GM23338 (cell line): ENCODE data around the gene IPO13. TPM values are rescaled to one million over a fixed set of nuclear protein-coding genes. Genes with fewer than 3 reads are reported as not detected.
A peak's percentile ranks its signal among the peaks of the same experiment; 100 is the strongest.

Source experiments
- ATAC-seq: fragments of 200-7000 bp; cut with Tn5 transposase; 3 replicates; pipeline ENCODE4 v1.9.1; 2020
- DNase-seq: peaks from one replicate; pipeline ENCODE4 v3.0.0-alpha.2; 2015; ENCODE audit warnings: low spot score
- H2AFZ ChIP-seq: fragments of 200-600 bp; sonication (generic); 2 replicates; pipeline ENCODE4 v1.8.0; 2016; ENCODE audit warnings: antibody characterized with exemption, mild to moderate bottlenecking, moderate library complexity
- H3F3A ChIP-seq: fragments of 200-600 bp; sonication (generic); replicated peaks from 2 replicates; pipeline ENCODE4 v1.8.0; 2017; ENCODE audit warnings: antibody characterized with exemption, mixed run types, low read depth
- H3K27ac ChIP-seq: fragments of 200-600 bp; sonication (generic); 2 replicates; pipeline ENCODE4 v1.6.1; 2016; ENCODE audit warnings: low read depth
- H3K27me3 ChIP-seq: fragments of 200-600 bp; sonication (generic); 2 replicates; pipeline ENCODE4 v1.8.0; 2016; ENCODE audit warnings: mild to moderate bottlenecking, mixed run types, moderate library complexity; ENCODE audit not compliant: insufficient read depth
- H3K36me3 ChIP-seq: fragments of 200-600 bp; sonication (generic); 2 replicates; pipeline ENCODE4 v1.8.0; 2016; ENCODE audit warnings: mild to moderate bottlenecking; ENCODE audit not compliant: insufficient read depth
- H3K4me1 ChIP-seq: fragments of 200-600 bp; sonication (generic); 2 replicates; pipeline ENCODE4 v1.8.0; 2016; ENCODE audit warnings: mild to moderate bottlenecking, moderate library complexity; ENCODE audit not compliant: insufficient read depth
- H3K4me2 ChIP-seq: fragments of 200-600 bp; sonication (generic); 2 replicates; pipeline ENCODE4 v1.7.1; 2017; ENCODE audit warnings: mixed run types
- H3K4me3 ChIP-seq: fragments of 200-600 bp; sonication (generic); 2 replicates; pipeline ENCODE4 v1.6.1; 2016; ENCODE audit warnings: mixed run types
- H3K79me2 ChIP-seq: fragments of 200-600 bp; sonication (generic); replicated peaks from 2 replicates; pipeline ENCODE4 v1.8.0; 2017; ENCODE audit warnings: mild to moderate bottlenecking; ENCODE audit not compliant: insufficient read depth
- H3K9me2 ChIP-seq: fragments of 200-600 bp; sonication (generic); 2 replicates; pipeline ENCODE4 v1.8.0; 2017; ENCODE audit not compliant: insufficient read depth
- H4K20me1 ChIP-seq: fragments of 200-600 bp; sonication (generic); replicated peaks from 2 replicates; pipeline ENCODE4 v1.8.0; 2017; ENCODE audit warnings: mild to moderate bottlenecking; ENCODE audit not compliant: insufficient read depth
- H3K27ac Mint-ChIP-seq: 2 replicates; pipeline ENCODE4 v1.8.0; 2020; ENCODE audit warnings: inconsistent platforms, mild to moderate bottlenecking, moderate library complexity, mixed read lengths
- H3K27me3 Mint-ChIP-seq: 3 replicates; pipeline ENCODE4 v1.8.0; 2022; ENCODE audit warnings: low read depth, mild to moderate bottlenecking, moderate library complexity, mixed read lengths, inconsistent platforms; ENCODE audit not compliant: insufficient read depth, poor library complexity
- H3K36me3 Mint-ChIP-seq: 3 replicates; pipeline ENCODE4 v1.8.0; 2021; ENCODE audit warnings: low read depth, mild to moderate bottlenecking, inconsistent platforms, moderate library complexity, mixed read lengths
- H3K4me1 Mint-ChIP-seq: 3 replicates; pipeline ENCODE4 v1.8.0; 2020; ENCODE audit warnings: mild to moderate bottlenecking, inconsistent platforms, mixed read lengths
- H3K4me3 Mint-ChIP-seq: 3 replicates; pipeline ENCODE4 v1.8.0; 2021; ENCODE audit warnings: moderate library complexity, mild to moderate bottlenecking, inconsistent platforms, mixed read lengths
- H3K9me3 Mint-ChIP-seq: 3 replicates; pipeline ENCODE4 v1.8.0; 2020; ENCODE audit warnings: moderate library complexity, mild to moderate bottlenecking, inconsistent platforms, mixed read lengths
- REST ChIP-seq: IDR thresholded peaks from one replicate; pipeline ENCODE4 v1.6.1; 2018; ENCODE audit warnings: antibody characterized with exemption; ENCODE audit not compliant: unreplicated experiment
- ZNF114 ChIP-seq: fragments of 250-450 bp; sonication (Bioruptor Pico); IDR thresholded peaks from 2 replicates; pipeline ENCODE4 v1.5.0; 2020; ENCODE audit warnings: mild to moderate bottlenecking, moderate library complexity
- polyA plus RNA-seq: library from polyadenylated mRNA; unstranded; fragments of >200 nt; fragmentation: Nextera tagmentation; extraction: Ambion mirVana; gene quantifications from 2 replicates; pipeline ENCODE4 v1.2.1, GENCODE V29; 2016
- total RNA-seq: library from RNA; depleted of rRNA; stranded (reverse); fragments of >200 nt; shearing (Covaris generic); gene quantifications from 2 replicates; pipeline ENCODE4 v1.2.3, GENCODE V29; 2014

IPO13 gene
- total and polyA plus RNA-seq, 2 experiments from 2014 or later, result 10.4 to 22.8 TPM

- TF ChIP-seq REST, result no peak
Measured at GRCh38 chr1:43965316-43965715, 18.6 kb downstream of the IPO13 start (continued).

GRCh38 chr1:43968348-43968948 is 21.7 kb downstream of the IPO13 start:
- Mint-ChIP-seq H3K27ac (no peak overlapping the region), H3K9me3 (no peaks in the 10 kb centered on the region), H3K4me1 (peaks cover 9% of the 10 kb centered on the region), H3K27me3 (peaks cover 5% of the 10 kb centered on the region), H3K36me3 (peaks cover 31% of the 10 kb centered on the region), H3K4me3 (peak overlapping the region; percentile 25; the same call in 2 of the 3 replicates)
- TF ChIP-seq ZNF114 (CRISPR knock-in tag) (no peak), REST (peak; percentile 92)
- H3F3A ChIP-seq, result no peaks in the 10 kb centered on the region; the same call in 1 of the 2 replicates
- no peak overlapping the region for H2AFZ ChIP-seq
- peaks cover 9% of the 10 kb centered on the region for H3K79me2 ChIP-seq
- peak; percentile 33 for ATAC-seq
- no peak overlapping the region for H3K4me2 ChIP-seq
- H3K36me3 ChIP-seq, result no peaks in the 10 kb centered on the region
- H3K9me2 ChIP-seq, result no peaks in the 10 kb centered on the region
- H3K27me3 ChIP-seq, result no peaks in the 10 kb centered on the region
- peak; percentile 88 for DNase-seq
- H4K20me1 ChIP-seq, result peaks cover 3% of the 10 kb centered on the region; the same call in 1 of the 2 replicates
- H3K4me1 ChIP-seq, result peaks cover 11% of the 10 kb centered on the region; the same call in 1 of the 2 replicates
- no peak overlapping the region for H3K4me3 ChIP-seq
- no peak overlapping the region for H3K27ac ChIP-seq

DNA sequence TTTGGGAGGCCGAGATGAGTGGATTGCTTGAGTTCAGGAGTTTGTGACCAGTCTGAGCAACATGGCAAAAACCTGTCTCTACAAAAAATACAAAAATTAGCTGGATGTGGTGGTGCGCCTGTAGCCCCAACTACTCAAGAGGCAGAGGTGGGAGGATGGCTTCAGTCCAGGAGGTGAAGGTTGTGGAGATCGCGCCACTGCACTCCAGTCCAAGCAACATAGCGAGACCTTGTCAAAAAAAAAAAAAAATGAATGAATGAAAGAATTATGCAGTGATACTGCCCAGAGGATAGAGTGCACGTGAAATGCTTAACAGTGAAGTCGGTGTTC is 22.6 kb downstream of the IPO13 start:
- H3K4me1 ChIP-seq, result peaks cover 18% of the 10 kb centered on the region
- H3K27ac ChIP-seq, result no peak overlapping the region
- H4K20me1 ChIP-seq, result peaks cover 3% of the 10 kb centered on the region; the same call in 1 of the 2 replicates
- Mint-ChIP-seq H3K4me1 (peaks cover 18% of the 10 kb centered on the region), H3K36me3 (peaks cover 39% of the 10 kb centered on the region), H3K27ac (no peak overlapping the region), H3K27me3 (peaks cover 7% of the 10 kb centered on the region), H3K9me3 (no peaks in the 10 kb centered on the region), H3K4me3 (peak overlapping the region; percentile 99)
- H3K36me3 ChIP-seq, result no peaks in the 10 kb centered on the region
- no peaks in the 10 kb centered on the region for H3K9me2 ChIP-seq
- peak overlapping the region; percentile 60 for H3K4me3 ChIP-seq
- no peaks in the 10 kb centered on the region; the same call in 1 of the 2 replicates for H3F3A ChIP-seq
- peaks cover 9% of the 10 kb centered on the region for H3K79me2 ChIP-seq
- H2AFZ ChIP-seq, result peak overlapping the region; percentile 75; the same call in 1 of the 2 replicates
- H3K4me2 ChIP-seq, result peak overlapping the region; percentile 82
- DNase-seq, result no peak
- no peaks in the 10 kb centered on the region for H3K27me3 ChIP-seq
- peak; percentile 2 for ATAC-seq
- no peak for TF ChIP-seq REST
